MM.1S (cell line): ENCODE data around the gene MAP3K20.

ENCODE experiments used
- CTCF ChIP-seq: fragments of 300-600 bp; sonication (generic); IDR thresholded peaks from 2 replicates; pipeline ENCODE4 v1.5.1; 2016; ENCODE audit warnings: antibody characterized with exemption, low read length, mixed read lengths
- EZH2 ChIP-seq: fragments of 300-600 bp; sonication (generic); optimal IDR thresholded peaks from 2 replicates; pipeline ENCODE3; 2017; ENCODE audit warnings: low read depth, mild to moderate bottlenecking, antibody characterized with exemption, low read length, mixed read lengths
- EZH2phosphoT487 ChIP-seq: fragments of 300-600 bp; sonication (generic); IDR thresholded peaks from 2 replicates; pipeline ENCODE4 v1.6.1; 2018; ENCODE audit warnings: antibody characterized with exemption, low read length

GRCh38 chr2:173062801-173063200 is 12.8 kb upstream of the MAP3K20 start:
- no peak for TF ChIP-seq CTCF
- no peak for TF ChIP-seq EZH2
- no peak for TF ChIP-seq EZH2phosphoT487
